ENCODE data around the gene SNAI3.

Gene SNAI3

GRCh38 chr16:88720396-88720970 is 34.2 kb upstream of the SNAI3 start:
- Histone ChIP-seq H3K4me1 (ENCODE audit: control insufficient read depth in 1 of 2, insufficient read depth in 2 of 2, low read length in 2 of 2) (no peaks in the 10 kb centered on the region), H3K27me3 (ENCODE audit: low read depth, low read length) (no peaks in the 10 kb centered on the region), H3K27ac (ENCODE audit: low read length) (no peak overlapping the region), H3K9me3 (ENCODE audit: control insufficient read depth in 1 of 2, low read length in 2 of 2) (no peaks in the 10 kb centered on the region), H3K36me3 (ENCODE audit: control insufficient read depth in 1 of 2, insufficient read depth in 2 of 2, low read length in 2 of 2) (peaks cover 36 to 93% of the 10 kb centered on the region in 2 donors), H3K4me3 (ENCODE audit: low read depth in 1 of 2, low read length in 2 of 2) (no peak overlapping the region)

GRCh38 chr16:88719933-88720296 is 33.6 kb upstream of the SNAI3 start:
- no peaks in the 10 kb centered on the region for H3K4me1 ChIP-seq (ENCODE audit: control insufficient read depth in 1 of 2, insufficient read depth in 2 of 2, low read length in 2 of 2)
- H3K36me3 ChIP-seq (ENCODE audit: control insufficient read depth in 1 of 2, insufficient read depth in 2 of 2, low read length in 2 of 2): peaks cover 31 to 93% of the 10 kb centered on the region in 2 donors
- H3K27ac ChIP-seq (ENCODE audit: low read length): no peak overlapping the region

DNA sequence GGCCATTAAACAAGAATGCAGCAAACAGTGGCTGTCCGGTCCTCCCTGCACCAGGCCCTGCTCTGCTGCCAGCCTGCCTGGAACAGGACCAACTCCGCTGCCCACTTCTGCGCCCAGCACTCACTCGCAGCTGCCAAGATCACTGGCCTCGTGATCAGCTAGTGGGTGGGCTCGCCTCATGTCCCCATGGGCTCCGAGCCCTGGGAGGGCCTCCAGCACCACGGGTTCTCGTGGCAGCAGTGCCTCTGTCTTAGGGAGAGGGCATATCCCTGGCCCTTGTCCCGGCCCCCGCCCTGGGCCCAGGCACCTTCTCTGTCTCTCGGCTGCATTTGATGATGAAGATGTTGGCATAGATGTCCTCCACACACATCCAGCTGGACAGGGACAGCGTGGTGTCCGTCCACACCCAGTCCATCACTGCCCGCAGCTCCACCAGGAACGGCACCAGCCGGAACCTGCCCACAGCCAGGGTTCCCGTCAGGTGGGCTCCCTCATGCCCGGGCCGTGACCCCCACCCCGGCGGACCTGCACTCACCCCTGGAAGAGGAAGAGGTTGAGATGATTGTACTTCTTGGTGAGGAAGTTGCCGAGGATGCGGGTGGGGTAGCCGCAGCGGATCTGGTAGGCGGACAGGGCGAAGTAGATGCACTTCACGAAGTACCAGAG is 33.1 kb upstream of the SNAI3 start:
- Histone ChIP-seq H3K27ac (ENCODE audit: low read length) (no peak overlapping the region), H3K9me3 (ENCODE audit: control insufficient read depth in 1 of 2, low read length in 2 of 2) (no peaks in the 10 kb centered on the region), H3K4me3 (ENCODE audit: low read depth in 1 of 2, low read length in 2 of 2) (no peak overlapping the region), H3K36me3 (ENCODE audit: control insufficient read depth in 1 of 2, insufficient read depth in 2 of 2, low read length in 2 of 2) (peaks cover 31 to 93% of the 10 kb centered on the region in 2 donors), H3K27me3 (ENCODE audit: low read depth, low read length) (no peaks in the 10 kb centered on the region), H3K4me1 (ENCODE audit: control insufficient read depth in 1 of 2, insufficient read depth in 2 of 2, low read length in 2 of 2) (no peaks in the 10 kb centered on the region)

More at GRCh38 chr16:88719933-88720296, 33.6 kb upstream of the SNAI3 start:
- Histone ChIP-seq H3K9me3 (ENCODE audit: control insufficient read depth in 1 of 2, low read length in 2 of 2) (no peaks in the 10 kb centered on the region), H3K4me3 (ENCODE audit: low read depth in 1 of 2, low read length in 2 of 2) (no peak overlapping the region), H3K27me3 (ENCODE audit: low read depth, low read length) (no peaks in the 10 kb centered on the region)

- H3K4me3 ChIP-seq (ENCODE audit: low read depth in 1 of 2, low read length in 2 of 2): no peak overlapping the region
- H3K27me3 ChIP-seq (ENCODE audit: low read depth, low read length): no peaks in the 10 kb centered on the region
- no peak overlapping the region for H3K27ac ChIP-seq (ENCODE audit: low read length)
- no peaks in the 10 kb centered on the region for H3K9me3 ChIP-seq (ENCODE audit: control insufficient read depth in 1 of 2, low read length in 2 of 2)
- H3K4me1 ChIP-seq (ENCODE audit: control insufficient read depth in 1 of 2, insufficient read depth in 2 of 2, low read length in 2 of 2): no peaks in the 10 kb centered on the region
- H3K36me3 ChIP-seq (ENCODE audit: control insufficient read depth in 1 of 2, insufficient read depth in 2 of 2, low read length in 2 of 2): peaks cover 31 to 97% of the 10 kb centered on the region in 2 donors
These were observed 31.9 kb upstream of the SNAI3 start for GRCh38 chr16:88718178-88718577.

GRCh38 chr16:88716601-88717001 is 30.3 kb upstream of the SNAI3 start:
- Histone ChIP-seq H3K4me1 (ENCODE audit: control insufficient read depth in 1 of 2, insufficient read depth in 2 of 2, low read length in 2 of 2) (no peaks in the 10 kb centered on the region), H3K4me3 (ENCODE audit: low read depth in 1 of 2, low read length in 2 of 2) (no peak overlapping the region), H3K36me3 (ENCODE audit: control insufficient read depth in 1 of 2, insufficient read depth in 2 of 2, low read length in 2 of 2) (peaks cover 31 to 83% of the 10 kb centered on the region in 2 donors), H3K27me3 (ENCODE audit: low read depth, low read length) (no peaks in the 10 kb centered on the region), H3K27ac (ENCODE audit: low read length) (no peak overlapping the region), H3K9me3 (ENCODE audit: control insufficient read depth in 1 of 2, low read length in 2 of 2) (no peaks in the 10 kb centered on the region)

GRCh38 chr16:88716201-88716600 is 29.9 kb upstream of the SNAI3 start:
- Histone ChIP-seq H3K27me3 (ENCODE audit: low read depth, low read length) (no peaks in the 10 kb centered on the region), H3K4me3 (ENCODE audit: low read depth in 1 of 2, low read length in 2 of 2) (no peak overlapping the region), H3K4me1 (ENCODE audit: control insufficient read depth in 1 of 2, insufficient read depth in 2 of 2, low read length in 2 of 2) (no peaks in the 10 kb centered on the region), H3K36me3 (ENCODE audit: control insufficient read depth in 1 of 2, insufficient read depth in 2 of 2, low read length in 2 of 2) (peaks cover 31 to 79% of the 10 kb centered on the region in 2 donors), H3K27ac (ENCODE audit: low read length) (no peak overlapping the region), H3K9me3 (ENCODE audit: control insufficient read depth in 1 of 2, low read length in 2 of 2) (no peaks in the 10 kb centered on the region)

GRCh38 chr16:88715312-88716190 is 29.2 kb upstream of the SNAI3 start:
- Histone ChIP-seq H3K36me3 (ENCODE audit: control insufficient read depth in 1 of 2, insufficient read depth in 2 of 2, low read length in 2 of 2) (peaks cover 26 to 72% of the 10 kb centered on the region in 2 donors), H3K9me3 (ENCODE audit: control insufficient read depth in 1 of 2, low read length in 2 of 2) (no peaks in the 10 kb centered on the region)

GRCh38 chr16:88714420-88715302 is 28.4 kb upstream of the SNAI3 start:
- H3K4me3 ChIP-seq (ENCODE audit: low read depth in 1 of 2, low read length in 2 of 2): no peak overlapping the region
- H3K27ac ChIP-seq (ENCODE audit: low read length): no peak overlapping the region
- no peaks in the 10 kb centered on the region for H3K4me1 ChIP-seq (ENCODE audit: control insufficient read depth in 1 of 2, insufficient read depth in 2 of 2, low read length in 2 of 2)
- no peaks in the 10 kb centered on the region for H3K9me3 ChIP-seq (ENCODE audit: control insufficient read depth in 1 of 2, low read length in 2 of 2)
- H3K36me3 ChIP-seq (ENCODE audit: control insufficient read depth in 1 of 2, insufficient read depth in 2 of 2, low read length in 2 of 2): peaks cover 20 to 65% of the 10 kb centered on the region in 2 donors
- H3K27me3 ChIP-seq (ENCODE audit: low read depth, low read length): no peaks in the 10 kb centered on the region

More at GRCh38 chr16:88715312-88716190, 29.2 kb upstream of the SNAI3 start:
- no peak overlapping the region for H3K4me3 ChIP-seq (ENCODE audit: low read depth in 1 of 2, low read length in 2 of 2)
- no peaks in the 10 kb centered on the region for H3K4me1 ChIP-seq (ENCODE audit: control insufficient read depth in 1 of 2, insufficient read depth in 2 of 2, low read length in 2 of 2)
- H3K27ac ChIP-seq (ENCODE audit: low read length): no peak overlapping the region
- H3K27me3 ChIP-seq (ENCODE audit: low read depth, low read length): no peaks in the 10 kb centered on the region

DNA sequence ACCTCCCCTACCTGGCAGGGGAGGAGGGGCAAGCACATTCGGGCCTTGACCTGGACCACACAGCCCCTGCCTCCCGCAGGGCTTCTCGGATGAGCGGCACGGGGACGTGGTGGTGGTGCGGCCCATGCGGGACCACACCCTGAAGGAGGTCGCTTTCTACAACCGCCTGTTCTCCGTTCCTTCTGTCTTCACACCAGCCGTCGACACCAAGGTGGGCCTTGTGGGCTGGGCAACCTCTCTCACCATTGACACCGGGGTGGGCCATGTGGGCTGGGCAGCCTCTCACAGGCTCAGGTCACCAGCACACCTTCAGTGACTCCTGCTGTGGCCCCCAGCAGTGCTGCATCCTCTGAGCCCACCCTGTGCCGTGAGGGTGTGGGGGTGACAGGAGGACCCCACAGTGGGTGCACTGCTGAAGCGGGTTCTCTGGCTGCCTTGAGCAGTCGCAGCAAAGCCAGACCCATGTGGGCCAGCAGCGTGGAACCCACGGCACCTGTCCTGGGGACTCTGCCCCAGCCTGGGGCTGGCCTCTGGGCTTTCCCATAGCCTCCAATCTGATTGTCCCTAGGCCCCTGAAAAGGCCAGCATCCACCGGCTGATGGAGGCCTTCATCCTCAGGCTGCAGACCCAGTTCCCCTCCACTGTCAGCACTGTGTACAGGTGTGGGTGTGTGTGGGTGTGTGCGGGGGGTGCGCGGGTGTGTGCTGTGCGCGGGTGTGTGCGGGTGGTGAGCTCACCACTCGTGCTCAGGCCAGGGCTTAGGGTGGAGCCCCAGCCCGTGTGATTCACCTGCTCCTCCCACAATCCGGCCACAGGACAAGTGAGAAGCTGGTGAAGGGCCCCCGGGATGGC is 27.5 kb upstream of the SNAI3 start:
- Histone ChIP-seq H3K4me3 (ENCODE audit: low read depth in 1 of 2, low read length in 2 of 2) (no peak overlapping the region), H3K4me1 (ENCODE audit: control insufficient read depth in 1 of 2, insufficient read depth in 2 of 2, low read length in 2 of 2) (no peaks in the 10 kb centered on the region), H3K9me3 (ENCODE audit: control insufficient read depth in 1 of 2, low read length in 2 of 2) (no peaks in the 10 kb centered on the region), H3K36me3 (ENCODE audit: control insufficient read depth in 1 of 2, insufficient read depth in 2 of 2, low read length in 2 of 2) (peaks cover 20 to 56% of the 10 kb centered on the region in 2 donors), H3K27ac (ENCODE audit: low read length) (no peak overlapping the region), H3K27me3 (ENCODE audit: low read depth, low read length) (no peaks in the 10 kb centered on the region)

DNA sequence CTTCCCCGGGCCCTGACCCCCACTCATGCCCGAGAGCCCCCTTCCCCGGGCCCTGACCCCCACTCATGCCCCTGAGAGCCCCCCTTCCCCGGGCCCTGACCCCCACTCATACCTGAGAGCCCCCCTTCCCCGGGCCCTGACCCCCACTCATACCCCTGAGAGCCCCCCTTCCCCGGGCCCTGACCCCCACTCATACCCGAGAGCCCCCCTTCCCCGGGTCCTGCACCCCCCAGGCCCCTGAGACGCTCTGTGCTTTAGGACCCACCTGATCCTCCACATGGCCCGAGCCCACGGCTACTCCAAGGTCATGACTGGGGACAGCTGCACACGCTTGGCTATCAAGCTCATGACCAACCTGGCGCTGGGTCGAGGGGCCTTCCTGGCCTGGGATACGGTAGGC is 26.7 kb upstream of the SNAI3 start:
- Histone ChIP-seq H3K4me1 (ENCODE audit: control insufficient read depth in 1 of 2, insufficient read depth in 2 of 2, low read length in 2 of 2) (no peaks in the 10 kb centered on the region), H3K9me3 (ENCODE audit: control insufficient read depth in 1 of 2, low read length in 2 of 2) (no peaks in the 10 kb centered on the region), H3K27ac (ENCODE audit: low read length) (no peak overlapping the region), H3K4me3 (ENCODE audit: low read depth in 1 of 2, low read length in 2 of 2) (no peak overlapping the region), H3K36me3 (ENCODE audit: control insufficient read depth in 1 of 2, insufficient read depth in 2 of 2, low read length in 2 of 2) (peaks cover 17 to 49% of the 10 kb centered on the region in 2 donors), H3K27me3 (ENCODE audit: low read depth, low read length) (no peaks in the 10 kb centered on the region)
